Mammary microvascular endothelial cell (primary cell): ENCODE measurements around the gene PDCD6IP. TPM values are rescaled to one million over a fixed set of nuclear protein-coding genes. Genes with fewer than 3 reads are reported as not detected.

ENCODE experiments used
- total RNA-seq: library from RNA; depleted of rRNA; stranded (reverse); fragments of >200 nt; gene quantifications from 2 replicates; pipeline ENCODE4 v1.2.3, GENCODE V29; 2015

PDCD6IP gene, protein sequence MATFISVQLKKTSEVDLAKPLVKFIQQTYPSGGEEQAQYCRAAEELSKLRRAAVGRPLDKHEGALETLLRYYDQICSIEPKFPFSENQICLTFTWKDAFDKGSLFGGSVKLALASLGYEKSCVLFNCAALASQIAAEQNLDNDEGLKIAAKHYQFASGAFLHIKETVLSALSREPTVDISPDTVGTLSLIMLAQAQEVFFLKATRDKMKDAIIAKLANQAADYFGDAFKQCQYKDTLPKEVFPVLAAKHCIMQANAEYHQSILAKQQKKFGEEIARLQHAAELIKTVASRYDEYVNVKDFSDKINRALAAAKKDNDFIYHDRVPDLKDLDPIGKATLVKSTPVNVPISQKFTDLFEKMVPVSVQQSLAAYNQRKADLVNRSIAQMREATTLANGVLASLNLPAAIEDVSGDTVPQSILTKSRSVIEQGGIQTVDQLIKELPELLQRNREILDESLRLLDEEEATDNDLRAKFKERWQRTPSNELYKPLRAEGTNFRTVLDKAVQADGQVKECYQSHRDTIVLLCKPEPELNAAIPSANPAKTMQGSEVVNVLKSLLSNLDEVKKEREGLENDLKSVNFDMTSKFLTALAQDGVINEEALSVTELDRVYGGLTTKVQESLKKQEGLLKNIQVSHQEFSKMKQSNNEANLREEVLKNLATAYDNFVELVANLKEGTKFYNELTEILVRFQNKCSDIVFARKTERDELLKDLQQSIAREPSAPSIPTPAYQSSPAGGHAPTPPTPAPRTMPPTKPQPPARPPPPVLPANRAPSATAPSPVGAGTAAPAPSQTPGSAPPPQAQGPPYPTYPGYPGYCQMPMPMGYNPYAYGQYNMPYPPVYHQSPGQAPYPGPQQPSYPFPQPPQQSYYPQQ
- total RNA-seq = 121 and 159 TPM in 2 replicates

DNA sequence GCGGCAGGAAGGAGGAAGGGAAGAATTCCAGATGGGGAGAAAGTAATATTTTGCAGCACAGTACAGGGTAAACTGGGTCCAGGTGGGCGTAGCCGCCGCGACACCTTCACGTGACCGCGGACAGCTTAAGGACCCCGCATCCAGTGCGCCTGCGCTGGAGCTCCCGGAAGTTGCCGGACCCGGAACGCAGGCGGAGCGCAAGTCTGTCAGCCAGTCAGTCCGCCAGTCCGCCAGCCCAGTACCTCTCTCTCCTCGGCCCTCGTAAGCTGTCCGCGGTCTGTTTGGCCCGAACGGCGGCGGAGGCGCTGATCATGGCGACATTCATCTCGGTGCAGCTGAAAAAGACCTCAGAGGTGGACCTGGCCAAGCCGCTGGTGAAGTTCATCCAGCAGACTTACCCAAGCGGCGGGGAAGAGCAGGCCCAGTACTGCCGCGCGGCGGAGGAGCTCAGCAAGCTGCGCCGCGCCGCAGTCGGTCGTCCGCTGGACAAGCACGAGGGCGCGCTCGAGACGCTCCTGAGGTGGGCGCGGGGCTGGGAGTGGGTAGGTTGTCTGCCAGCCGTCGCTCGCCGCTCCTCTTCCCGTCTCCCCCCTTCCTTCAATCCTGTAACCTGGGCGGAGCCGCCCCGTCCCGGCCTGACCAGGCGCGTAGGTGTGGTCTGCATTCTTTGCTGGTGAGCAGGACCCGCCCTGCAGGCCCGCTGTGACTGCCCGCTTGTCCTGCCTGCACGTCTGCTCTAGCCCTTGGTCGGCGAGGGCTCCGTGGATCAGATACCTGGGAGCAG, at the start of gene PDCD6IP:
Gene PDCD6IP (plus strand): TSS at position 213 of the 784 bp plus-strand sequence. CDS start 99 bp downstream, at position 312.

Other genes starting within 250 kb of the PDCD6IP start
- gene CLASP2, start 80.4 kb upstream of the PDCD6IP start, total RNA-seq = 45.6 and 60.2 TPM in 2 replicates